K562 treated with DMSO at 1 percent for 24 hours (cell line): ENCODE measurements around the gene BATF. TPM values are rescaled to one million over a fixed set of nuclear protein-coding genes. Genes with fewer than 3 reads are reported as not detected.

Experiments used
- total RNA-seq: library from RNA; unstranded; fragments of 300-600 nt; gene quantifications from 2 replicates; pipeline ENCODE4 v1.2.3, GENCODE V29; 2022; ENCODE audit warnings: low read depth; ENCODE audit not compliant: insufficient read depth

The BATF gene
- total RNA-seq, result 4.3 and 6.1 TPM in 2 replicates

GRCh38 chr14:75522224-75522982 lies at the start of gene BATF:
Gene BATF (plus strand): TSS chr14:75522469. CDS start chr14:75522683, 214 bp downstream.

GRCh38 chr14:75578102-75578785 lies 56.0 kb downstream of the BATF start, which contains the start of gene FLVCR2:
Gene FLVCR2 (plus strand): TSS chr14:75578620. CDS start chr14:75578973, 353 bp downstream.

Other genes starting within 250 kb of the BATF start
- 6.4 and 7.3 TPM in 2 replicates for gene FOS, start 243.6 kb upstream of the BATF start, total RNA-seq
- 36.8 and 38.2 TPM in 2 replicates for gene JDP2, start 94.4 kb upstream of the BATF start, total RNA-seq
- not detected in 2 replicates for gene FLVCR2, start 56.2 kb downstream of the BATF start, total RNA-seq
- 10.5 and 12.4 TPM in 2 replicates for gene ERG28, start 138.4 kb downstream of the BATF start, total RNA-seq
- 8.5 and 9.9 TPM in 2 replicates for gene TTLL5, start 138.8 kb downstream of the BATF start, total RNA-seq